Fibroblast of lung (primary cell): ENCODE results near the gene GRIN1. TPM values are rescaled to one million over a fixed set of nuclear protein-coding genes. Genes with fewer than 3 reads are reported as not detected.

Experiments used
- DNase-seq, 2 donors: peaks; one replicate each; pipeline versions ENCODE4 v3.0.0 to v3.0.0-alpha.2; 2010; ENCODE audit warnings: low read depth in 2 of 2
- H2AFZ ChIP-seq: 2 replicates; pipeline ENCODE4 v1.5.1; 2012; ENCODE audit warnings: low read length, control low read depth, inconsistent platforms
- H3K27ac ChIP-seq: 2 replicates; pipeline ENCODE4 v1.5.1; 2011; ENCODE audit warnings: low read length, control low read depth; ENCODE audit not compliant: insufficient read depth
- H3K27me3 ChIP-seq: 2 replicates; pipeline ENCODE4 v1.5.1; 2011; ENCODE audit warnings: mild to moderate bottlenecking, low read length; ENCODE audit not compliant: control insufficient read depth, insufficient read depth
- H3K36me3 ChIP-seq: 2 replicates; pipeline ENCODE4 v1.5.1; 2011; ENCODE audit warnings: low read length; ENCODE audit not compliant: control insufficient read depth, insufficient read depth
- H3K4me1 ChIP-seq: 2 replicates; pipeline ENCODE4 v1.5.1; 2011; ENCODE audit warnings: low read length; ENCODE audit not compliant: control insufficient read depth, insufficient read depth; ENCODE audit errors: extremely low read depth
- H3K4me2 ChIP-seq: 2 replicates; pipeline ENCODE4 v1.5.1; 2011; ENCODE audit warnings: low read length, control low read depth; ENCODE audit not compliant: insufficient read depth; ENCODE audit errors: extremely low read depth
- H3K4me3 ChIP-seq, 4 experiments: fragments of 200-600 bp in 1 of 4; sonication (generic) in 1 of 4; replicated peaks in 1 of 4; 2 replicates each; pipeline ENCODE4 v1.5.1; 2011 to 2016; ENCODE audit warnings: low read length in 4 of 4, low read depth in 3 of 4, mild to moderate bottlenecking in 3 of 4, control low read depth in 2 of 4, inconsistent platforms in 1 of 4, mixed read lengths in 1 of 4; ENCODE audit not compliant: insufficient read depth in 1 of 4; ENCODE audit errors: control extremely low read depth in 1 of 4
- H3K79me2 ChIP-seq: 2 replicates; pipeline ENCODE4 v1.5.1; 2012; ENCODE audit warnings: mild to moderate bottlenecking, low read length, inconsistent platforms; ENCODE audit not compliant: control insufficient read depth, insufficient read depth
- H3K9ac ChIP-seq: 2 replicates; pipeline ENCODE4 v1.5.1; 2011; ENCODE audit warnings: mild to moderate bottlenecking, low read length, control low read depth; ENCODE audit not compliant: insufficient read depth
- H3K9me3 ChIP-seq: 2 replicates; pipeline ENCODE4 v1.5.1; 2012; ENCODE audit warnings: low read depth, low read length; ENCODE audit not compliant: control insufficient read depth, insufficient read depth
- H4K20me1 ChIP-seq: 2 replicates; pipeline ENCODE4 v1.5.1; 2011; ENCODE audit warnings: low read length; ENCODE audit not compliant: control insufficient read depth, insufficient read depth; ENCODE audit errors: extremely low read depth
- EZH2 ChIP-seq: IDR thresholded peaks from 2 replicates; pipeline ENCODE4 v1.5.1; 2012; ENCODE audit warnings: low read length, control low read depth, mild to moderate bottlenecking; ENCODE audit errors: missing control alignments
- polyA plus RNA-seq, 2 donors: library from polyadenylated mRNA; depleted of rRNA in 1 of 2; stranded (reverse) in 1 of 2; unstranded in 1 of 2; fragments of >200 nt; gene quantifications; 2 replicates each; pipeline ENCODE4 v1.2.1, GENCODE V29; 2011 to 2012; ENCODE audit warnings: missing spikeins in 1 of 2
- total RNA-seq: library from RNA; depleted of rRNA; stranded (reverse); fragments of >200 nt; gene quantifications from 2 replicates; pipeline ENCODE4 v1.2.1, GENCODE V29; 2014
- TF ChIP-seq, protein P1 (sequence below), 2 donors: IDR thresholded peaks in 1 of 2; conservative IDR thresholded peaks in 1 of 2; 1 replicate in 1 of 2; 2 replicates in 1 of 2; pipeline ENCODE4 v1.5.1; 2011 to 2012; ENCODE audit warnings: low read length in 2 of 2, control low read depth in 1 of 2, inconsistent platforms in 1 of 2, low read depth in 1 of 2, mild to moderate bottlenecking in 1 of 2

Gene GRIN1
- total and polyA plus RNA-seq, 2 donors (not counting 1 experiment from before 2014, with no cell fraction given): under 0.01 to 0.08 TPM

DNA sequence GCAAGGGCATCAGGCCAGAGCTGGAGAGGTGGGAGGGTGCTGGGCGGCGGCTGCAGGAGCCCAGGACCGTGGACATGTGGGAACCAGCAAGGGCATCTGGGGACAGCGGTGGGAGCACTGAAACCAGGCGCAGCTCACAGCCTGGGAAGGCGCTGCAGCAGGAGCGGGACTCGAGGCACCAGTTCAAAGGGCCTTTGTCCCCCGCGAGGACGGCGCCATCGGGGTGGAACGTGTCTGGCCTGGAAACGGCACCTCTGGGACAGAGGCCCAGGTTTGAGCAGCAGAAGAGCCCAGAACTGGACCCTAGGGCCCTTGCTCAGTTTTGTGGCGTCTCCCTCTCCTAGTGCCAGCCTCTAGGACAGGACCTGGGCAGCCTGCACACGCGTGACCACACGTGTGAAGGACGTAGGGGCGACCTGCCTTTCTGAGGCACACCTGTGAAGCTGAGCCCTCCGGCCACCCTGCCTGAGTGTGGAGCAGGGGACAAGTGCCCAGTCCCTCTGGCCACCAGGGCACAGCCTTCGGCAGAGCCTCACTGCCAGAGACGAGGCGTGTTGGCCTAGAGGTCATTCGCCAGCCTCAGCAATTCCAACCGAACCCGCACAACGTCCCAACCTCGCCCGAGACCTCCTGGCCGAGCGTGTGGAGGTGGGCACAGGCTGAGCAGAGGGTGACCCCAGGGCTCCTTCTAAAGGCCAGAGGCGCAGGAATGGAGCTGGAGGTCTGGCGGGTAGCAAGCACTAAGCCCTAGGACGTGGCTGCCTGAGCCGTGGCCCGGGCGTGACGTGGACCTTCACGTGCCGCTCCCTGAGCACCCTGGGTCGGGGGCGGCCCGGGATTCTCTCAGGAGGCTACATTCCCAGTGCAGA lies 35.1 kb downstream of the GRIN1 start:
- H3K9ac ChIP-seq: no peak overlapping the region
- H3K27ac ChIP-seq: no peak overlapping the region
- no peaks in the 10 kb centered on the region for H3K9me3 ChIP-seq
- H2AFZ ChIP-seq: no peak overlapping the region
- H3K4me1 ChIP-seq: peaks cover 2% of the 10 kb centered on the region
- no peak for TF ChIP-seq EZH2
- TF ChIP-seq, protein P1, sequence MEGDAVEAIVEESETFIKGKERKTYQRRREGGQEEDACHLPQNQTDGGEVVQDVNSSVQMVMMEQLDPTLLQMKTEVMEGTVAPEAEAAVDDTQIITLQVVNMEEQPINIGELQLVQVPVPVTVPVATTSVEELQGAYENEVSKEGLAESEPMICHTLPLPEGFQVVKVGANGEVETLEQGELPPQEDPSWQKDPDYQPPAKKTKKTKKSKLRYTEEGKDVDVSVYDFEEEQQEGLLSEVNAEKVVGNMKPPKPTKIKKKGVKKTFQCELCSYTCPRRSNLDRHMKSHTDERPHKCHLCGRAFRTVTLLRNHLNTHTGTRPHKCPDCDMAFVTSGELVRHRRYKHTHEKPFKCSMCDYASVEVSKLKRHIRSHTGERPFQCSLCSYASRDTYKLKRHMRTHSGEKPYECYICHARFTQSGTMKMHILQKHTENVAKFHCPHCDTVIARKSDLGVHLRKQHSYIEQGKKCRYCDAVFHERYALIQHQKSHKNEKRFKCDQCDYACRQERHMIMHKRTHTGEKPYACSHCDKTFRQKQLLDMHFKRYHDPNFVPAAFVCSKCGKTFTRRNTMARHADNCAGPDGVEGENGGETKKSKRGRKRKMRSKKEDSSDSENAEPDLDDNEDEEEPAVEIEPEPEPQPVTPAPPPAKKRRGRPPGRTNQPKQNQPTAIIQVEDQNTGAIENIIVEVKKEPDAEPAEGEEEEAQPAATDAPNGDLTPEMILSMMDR (conservative IDR thresholded peaks at IDR 0.05 in 1 of 2, IDR thresholded peaks at IDR 0.05 in 1 of 2; ENCODE audit: low read depth in 1 of 2, low read length in 2 of 2): no peak
- H3K36me3 ChIP-seq: peaks cover 3% of the 10 kb centered on the region
- no peak for DNase-seq
- peaks cover 17% of the 10 kb centered on the region for H3K27me3 ChIP-seq
- no peak overlapping the region for H3K4me2 ChIP-seq
- no peaks in the 10 kb centered on the region for H4K20me1 ChIP-seq
- H3K79me2 ChIP-seq: no peaks in the 10 kb centered on the region
- no peak overlapping the region for H3K4me3 ChIP-seq

DNA sequence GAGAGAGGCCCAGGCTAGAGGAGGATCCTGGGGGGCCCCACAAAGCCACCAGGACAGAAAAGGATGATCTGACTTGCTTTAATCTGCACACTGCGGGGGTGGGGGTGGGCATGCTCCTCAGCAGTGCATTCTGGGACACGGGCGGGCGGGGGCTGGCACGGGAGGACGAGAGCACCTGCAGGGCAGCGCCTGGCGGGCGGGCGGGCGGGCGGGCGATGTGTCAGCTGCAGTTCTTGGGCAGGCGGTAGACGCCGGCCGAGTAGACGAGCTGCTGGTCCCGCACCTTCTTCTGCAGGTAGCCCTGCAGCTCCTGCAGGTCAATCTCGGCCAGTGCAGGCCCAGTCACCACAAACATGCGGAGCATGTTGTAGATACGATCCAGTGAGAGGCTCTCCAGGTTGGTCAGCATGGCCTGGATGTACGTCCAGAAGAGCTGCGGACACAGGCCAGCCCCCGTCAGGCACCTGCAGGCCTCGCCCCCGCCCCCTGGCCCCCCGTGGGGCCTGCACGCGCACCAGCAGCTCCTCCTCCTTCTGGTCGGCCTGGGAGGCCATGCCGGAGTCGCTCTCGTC lies 35.9 kb downstream of the GRIN1 start:
- no peaks in the 10 kb centered on the region for H4K20me1 ChIP-seq
- H3K27me3 ChIP-seq: peaks cover 10% of the 10 kb centered on the region
- H3K9ac ChIP-seq: no peak overlapping the region
- no peaks in the 10 kb centered on the region for H3K9me3 ChIP-seq
- H3K4me1 ChIP-seq: peaks cover 2% of the 10 kb centered on the region
- no peak for DNase-seq
- no peaks in the 10 kb centered on the region for H3K79me2 ChIP-seq
- H3K4me2 ChIP-seq: no peak overlapping the region
- no peak overlapping the region for H3K4me3 ChIP-seq
- no peak overlapping the region for H2AFZ ChIP-seq
- no peak overlapping the region for H3K27ac ChIP-seq
- TF ChIP-seq EZH2: no peak
- TF ChIP-seq, protein P1 (conservative IDR thresholded peaks at IDR 0.05 in 1 of 2, IDR thresholded peaks at IDR 0.05 in 1 of 2; ENCODE audit: low read depth in 1 of 2, low read length in 2 of 2): no peak
- H3K36me3 ChIP-seq: peaks cover 6% of the 10 kb centered on the region

DNA sequence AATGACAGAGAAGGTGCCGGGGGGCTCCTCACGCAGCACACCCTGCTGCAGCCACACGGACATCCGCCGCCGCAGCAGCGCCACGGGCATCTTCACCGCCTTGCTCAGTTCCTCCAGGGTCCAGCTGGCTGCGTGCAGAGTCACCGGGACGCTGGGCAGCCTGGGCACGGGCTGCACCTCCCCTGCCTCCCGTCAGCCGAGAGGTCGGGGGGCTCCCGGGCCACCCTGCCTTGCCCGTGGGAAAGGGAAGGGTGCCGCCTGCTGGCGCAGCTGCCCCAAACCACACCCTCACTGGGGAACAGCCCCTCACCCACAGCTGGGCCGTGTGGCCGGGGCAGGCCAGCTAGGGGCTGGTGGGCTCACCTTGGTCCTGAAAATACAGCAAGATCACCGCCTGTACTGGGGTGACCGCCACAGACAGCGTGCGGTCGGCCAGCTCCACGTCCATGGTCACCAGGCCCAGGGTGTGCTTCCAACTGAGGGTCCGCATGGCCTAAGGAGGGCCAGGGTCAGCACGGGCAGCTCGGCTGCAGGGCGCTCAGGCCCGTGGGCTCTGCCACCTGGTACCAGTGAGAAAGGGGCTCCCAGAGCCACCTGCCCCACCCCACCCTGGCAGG lies 36.5 kb downstream of the GRIN1 start:
- Histone ChIP-seq H3K27ac (no peak overlapping the region), H3K36me3 (peaks cover 11% of the 10 kb centered on the region), H3K4me3 (no peak overlapping the region), H3K27me3 (peaks cover 3% of the 10 kb centered on the region), H3K9me3 (no peaks in the 10 kb centered on the region), H3K79me2 (no peaks in the 10 kb centered on the region), H2AFZ (no peak overlapping the region), H3K4me2 (no peak overlapping the region), H3K9ac (no peak overlapping the region), H4K20me1 (no peaks in the 10 kb centered on the region), H3K4me1 (peaks cover 2% of the 10 kb centered on the region)
- TF ChIP-seq, protein P1 (conservative IDR thresholded peaks at IDR 0.05 in 1 of 2, IDR thresholded peaks at IDR 0.05 in 1 of 2; ENCODE audit: low read depth in 1 of 2, low read length in 2 of 2): peak in 1 of 2 donors; percentile 19
- TF ChIP-seq EZH2: peak; percentile 25
- DNase-seq: no peak
